Stimulated activated CD8-positive, alpha-beta memory T cell treated with anti-CD3 and anti-CD28 coated beads, Interleukin-4, amount 100 ng/mL, for 24 hours (primary cell): Measurements from ENCODE around the gene SLC2A13.

Experiments
- DNase-seq: peaks from one replicate; pipeline ENCODE4 v3.0.0-alpha.2; 2020; ENCODE audit warnings: low read depth

SLC2A13 gene

DNA sequence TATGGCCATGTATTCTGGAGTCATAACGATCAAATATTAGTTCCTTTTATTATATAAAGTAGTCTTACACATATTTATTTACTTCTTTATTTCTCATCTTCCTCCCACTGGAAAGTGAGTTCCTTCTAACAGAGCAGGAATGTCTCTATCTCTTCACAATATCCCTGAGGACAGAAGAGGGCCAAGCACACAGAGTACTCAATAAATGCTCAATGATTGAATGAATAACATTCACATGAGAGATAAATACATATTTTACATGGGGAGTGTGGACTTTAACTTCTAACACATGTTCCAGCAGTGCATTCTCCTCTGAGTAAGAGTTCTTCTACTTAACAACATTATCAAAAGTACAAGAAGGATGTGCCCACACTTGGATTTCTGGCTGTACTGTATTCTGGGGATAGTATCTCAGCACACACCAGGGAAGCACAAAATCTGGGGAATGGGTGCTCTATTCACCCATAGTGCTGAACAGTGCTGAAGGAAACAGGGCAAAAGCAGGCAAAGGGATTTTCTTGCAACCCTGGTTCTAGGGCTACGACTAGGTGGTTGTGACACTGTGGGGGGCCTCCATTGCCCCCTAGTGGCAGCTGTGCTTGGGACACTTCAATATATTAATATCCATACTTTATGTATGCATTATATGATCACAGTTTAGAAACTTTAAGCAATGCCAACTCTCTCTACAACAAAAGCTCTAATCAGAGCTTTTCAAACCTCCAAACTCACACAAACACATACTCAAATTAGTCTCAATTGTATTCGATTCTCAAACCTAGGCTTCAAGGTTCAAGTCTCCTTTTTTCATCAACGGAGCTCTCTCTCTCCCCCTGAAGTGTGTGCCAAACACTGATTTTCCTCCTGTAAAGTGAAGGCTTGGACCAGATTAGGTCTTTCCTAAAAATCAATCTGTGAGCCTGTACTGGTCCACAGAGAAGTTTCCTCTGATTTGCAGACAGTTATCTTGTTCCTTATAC is 115.5 kb downstream of the SLC2A13 start:
- DNase-seq: peak; percentile 50

DNA sequence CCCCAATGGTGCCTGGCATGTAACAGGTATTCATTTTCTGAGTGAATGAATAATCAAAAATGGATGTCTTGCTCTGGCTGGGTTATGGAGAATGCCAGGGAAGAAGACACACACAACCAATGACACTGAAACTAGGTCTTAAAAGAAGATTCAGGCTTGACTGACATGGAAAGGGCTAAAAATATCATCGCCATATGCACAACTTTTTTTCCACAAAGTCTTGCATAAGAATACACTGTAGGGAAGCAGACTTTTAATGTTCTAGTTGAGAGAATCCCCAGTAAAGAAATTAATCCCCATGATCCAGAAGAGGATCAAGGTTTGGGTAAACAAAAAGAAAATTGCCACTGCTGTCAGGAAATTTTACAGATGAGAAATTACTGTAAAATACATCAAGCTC is 116.4 kb downstream of the SLC2A13 start:
- DNase-seq: no peak

DNA sequence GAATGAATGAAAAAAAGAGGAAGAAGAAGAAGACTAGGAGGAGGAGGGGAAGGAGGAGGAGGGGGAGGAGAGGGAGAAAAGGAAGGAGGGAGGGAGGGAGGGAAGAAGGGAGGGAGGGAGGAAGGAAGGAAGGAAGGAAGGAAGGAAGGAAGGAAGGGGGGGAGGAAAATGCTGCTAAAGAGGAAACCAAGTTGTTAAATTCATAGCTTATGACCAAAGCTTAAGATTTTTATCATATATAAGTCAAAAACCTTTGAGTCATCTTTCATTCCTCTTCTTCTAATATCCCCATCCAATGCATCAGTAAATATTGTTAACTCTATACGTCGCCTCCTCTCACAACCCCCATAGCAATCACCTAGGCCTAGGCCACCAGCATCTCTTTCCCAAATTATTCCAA is 117.3 kb downstream of the SLC2A13 start:
- no peak for DNase-seq

DNA sequence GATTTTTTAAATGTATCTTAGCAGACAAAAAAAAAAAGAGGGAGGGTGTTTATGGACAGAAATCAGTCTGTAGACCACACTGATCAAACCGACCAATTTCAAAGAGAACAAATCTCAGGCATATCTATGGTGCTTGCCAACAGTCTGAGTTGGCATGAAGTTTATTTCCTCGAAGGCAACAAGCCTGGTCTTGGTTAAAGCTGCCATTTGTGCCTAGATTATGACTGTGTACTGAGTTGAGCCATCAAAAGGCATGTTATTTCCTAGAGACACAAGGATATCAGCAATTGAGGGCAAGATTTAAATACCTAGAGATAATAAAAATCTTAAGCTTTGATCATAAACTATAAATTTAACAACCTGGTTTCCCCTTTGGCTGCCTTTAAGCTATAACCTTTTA is 119.2 kb downstream of the SLC2A13 start:
- DNase-seq: no peak

DNA sequence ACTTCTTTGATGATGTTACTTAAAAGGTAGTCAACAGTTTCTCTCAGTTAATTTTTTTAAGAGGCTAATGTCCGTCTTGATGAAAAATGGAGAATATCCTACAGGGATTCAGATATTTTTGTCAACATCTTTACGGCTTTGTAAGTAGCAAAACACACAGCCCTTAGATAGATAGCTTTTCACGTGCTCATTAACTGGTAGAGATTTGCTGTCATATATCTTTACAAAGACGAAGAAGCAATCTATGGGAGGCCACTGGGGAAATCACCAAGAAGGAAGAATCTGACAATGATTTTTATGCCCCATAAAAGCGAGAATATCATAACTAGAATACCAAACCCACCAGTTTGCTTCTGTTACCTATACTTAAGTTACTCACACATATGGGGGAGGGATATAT is 121.2 kb downstream of the SLC2A13 start:
- DNase-seq: no peak

DNA sequence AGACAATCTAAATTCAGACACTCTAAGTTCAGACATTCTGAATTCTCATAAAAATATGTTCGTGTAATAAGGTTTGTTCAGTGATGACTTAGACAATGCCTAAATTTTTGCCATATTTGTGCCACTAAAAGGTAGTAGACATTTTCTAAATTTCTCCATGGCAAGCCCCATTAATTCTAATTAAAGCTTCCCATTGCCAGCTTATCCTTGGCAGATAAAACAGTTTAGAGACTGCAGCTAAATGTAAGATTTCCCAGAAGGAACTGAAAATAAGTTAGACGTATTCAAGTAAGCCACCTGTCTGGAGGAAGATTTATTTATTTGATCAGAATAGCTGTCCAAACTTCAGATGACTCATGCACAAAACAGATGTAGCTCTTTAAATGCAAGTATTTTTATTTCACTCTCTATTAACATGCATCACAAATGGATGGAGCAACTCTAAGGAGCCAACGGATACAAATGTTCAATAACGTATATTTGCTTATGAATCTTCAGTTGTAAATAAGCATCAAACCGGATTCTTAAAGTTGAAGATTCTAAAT is 130.4 kb downstream of the SLC2A13 start:
- no peak for DNase-seq

DNA sequence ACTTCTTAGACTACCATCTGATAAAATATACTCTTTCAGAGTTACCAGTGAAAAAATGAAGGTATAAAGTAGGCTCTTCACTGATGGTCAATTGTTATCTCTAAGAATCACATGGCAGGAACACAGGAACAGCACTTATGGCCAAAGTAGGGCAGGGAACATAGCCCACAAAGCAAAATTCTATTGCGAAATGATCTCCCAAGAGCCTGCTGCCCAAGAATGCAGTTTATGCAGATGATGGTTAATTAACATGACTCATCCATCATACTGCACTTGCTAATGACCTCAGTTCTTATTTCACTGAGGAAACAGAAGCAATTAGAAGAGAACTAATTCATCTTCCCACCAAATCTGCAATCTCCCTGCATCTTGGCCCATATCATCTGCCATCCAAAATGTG is 133.8 kb downstream of the SLC2A13 start:
- DNase-seq: no peak

DNA sequence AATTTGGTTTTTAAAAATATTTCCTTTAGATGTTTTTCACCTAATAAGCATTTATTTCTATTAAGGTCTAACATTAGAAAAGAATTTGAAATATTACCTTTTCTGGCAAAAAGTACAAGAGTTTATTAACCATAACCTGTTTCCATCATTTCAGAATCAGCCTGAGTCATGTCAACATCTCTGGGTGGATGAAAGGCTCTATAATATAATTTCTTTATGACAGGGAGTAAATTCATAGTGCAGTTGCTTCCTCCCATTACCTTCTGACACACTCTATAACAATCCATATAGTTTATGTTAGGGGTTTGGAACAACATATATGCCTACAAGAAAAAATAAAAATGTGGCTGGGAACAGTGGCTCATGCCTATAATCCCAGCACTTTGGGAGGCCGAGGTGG is 134.5 kb downstream of the SLC2A13 start:
- DNase-seq: no peak

DNA sequence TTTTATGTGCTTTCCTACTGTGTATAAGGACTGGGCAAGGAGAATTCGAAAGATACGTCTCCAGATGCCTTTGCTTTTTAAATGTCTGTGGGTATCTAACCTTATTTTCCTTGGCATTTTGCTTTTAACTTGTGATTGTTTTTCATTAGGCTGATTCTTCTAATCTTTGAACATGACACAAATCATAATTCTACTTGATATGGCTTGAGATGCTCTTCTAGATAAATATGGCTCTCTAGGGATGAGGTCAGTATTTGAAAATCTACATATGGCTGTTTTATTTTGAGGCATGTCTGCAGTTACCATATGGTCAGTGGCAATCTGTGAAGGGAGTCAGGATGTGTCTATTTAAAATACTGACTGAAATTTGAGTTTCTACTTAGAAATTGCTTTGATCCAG is 139.2 kb downstream of the SLC2A13 start:
- no peak for DNase-seq

DNA sequence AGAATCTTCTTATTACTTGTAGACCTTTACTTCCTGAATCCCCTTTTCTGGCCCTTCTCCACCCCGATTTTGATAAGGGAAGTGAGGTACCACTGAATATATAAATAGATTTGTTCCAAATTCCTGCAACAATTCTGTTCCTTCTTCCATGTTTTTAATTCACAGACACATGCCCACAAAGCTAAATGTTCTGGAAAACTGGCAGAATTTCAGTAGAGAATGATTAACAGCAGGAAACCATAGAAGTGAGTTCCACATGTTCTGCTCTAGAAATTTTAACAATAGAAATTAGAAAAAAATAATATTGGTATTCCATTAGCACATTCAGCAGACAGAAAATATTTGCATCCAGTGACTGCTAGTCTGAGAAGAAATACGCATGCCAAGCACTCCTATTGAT is 139.6 kb downstream of the SLC2A13 start:
- no peak for DNase-seq

DNA sequence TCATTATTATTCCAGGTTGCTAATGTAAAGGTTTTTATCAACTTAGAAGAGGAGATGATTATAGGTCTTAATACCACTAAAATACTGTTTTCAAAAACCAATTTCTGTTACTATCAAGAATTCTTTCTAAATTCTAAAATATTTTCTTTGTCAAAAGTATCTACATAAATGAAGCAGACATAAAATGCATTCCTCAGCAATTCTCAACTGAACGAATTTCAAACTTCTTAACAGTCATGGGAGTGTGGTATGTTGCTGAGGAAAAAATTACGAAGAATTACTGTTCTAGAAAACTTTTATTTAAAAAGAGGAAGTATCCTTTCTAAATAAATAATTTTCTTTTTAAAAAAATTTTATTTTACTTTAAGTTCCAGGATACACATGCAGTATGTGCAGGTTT is 146.4 kb downstream of the SLC2A13 start:
- no peak for DNase-seq

DNA sequence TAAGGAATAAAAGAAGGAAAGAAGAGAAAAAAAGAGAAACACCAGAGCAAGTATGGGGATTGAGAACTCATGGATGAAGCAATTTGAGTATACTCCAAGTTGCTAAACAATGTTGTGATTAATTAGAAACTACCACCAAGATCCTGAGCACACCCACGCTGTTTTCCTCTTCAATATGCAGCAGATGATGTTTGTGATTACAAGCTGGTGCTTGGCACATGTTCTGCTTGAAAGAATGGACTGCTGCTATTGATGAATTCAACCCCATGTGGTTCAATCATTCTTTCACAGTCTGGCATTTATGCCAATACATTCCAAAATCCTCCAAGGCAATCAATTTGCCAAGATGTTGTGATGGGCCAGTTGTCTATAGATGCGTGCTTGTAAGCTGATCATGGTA is 146.8 kb downstream of the SLC2A13 start:
- DNase-seq: no peak

DNA sequence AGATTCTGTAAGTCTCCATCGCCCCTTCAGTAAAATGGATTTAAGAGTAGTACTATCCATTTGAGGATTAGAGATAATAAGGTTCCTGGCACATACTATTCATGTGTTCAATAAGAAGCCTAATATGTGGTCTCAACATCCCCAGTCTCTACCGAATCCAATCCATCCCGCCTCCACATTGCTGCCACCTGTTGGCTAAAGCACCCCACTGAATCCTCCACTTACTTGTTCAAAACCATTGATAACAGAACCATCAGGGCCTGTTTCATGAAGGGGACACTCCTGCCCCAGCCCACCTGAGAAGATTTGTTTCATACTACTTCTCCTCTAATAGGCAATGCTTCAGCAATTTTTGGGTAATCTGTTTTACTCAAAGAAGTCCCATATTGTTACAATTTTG is 147.5 kb downstream of the SLC2A13 start:
- no peak for DNase-seq

DNA sequence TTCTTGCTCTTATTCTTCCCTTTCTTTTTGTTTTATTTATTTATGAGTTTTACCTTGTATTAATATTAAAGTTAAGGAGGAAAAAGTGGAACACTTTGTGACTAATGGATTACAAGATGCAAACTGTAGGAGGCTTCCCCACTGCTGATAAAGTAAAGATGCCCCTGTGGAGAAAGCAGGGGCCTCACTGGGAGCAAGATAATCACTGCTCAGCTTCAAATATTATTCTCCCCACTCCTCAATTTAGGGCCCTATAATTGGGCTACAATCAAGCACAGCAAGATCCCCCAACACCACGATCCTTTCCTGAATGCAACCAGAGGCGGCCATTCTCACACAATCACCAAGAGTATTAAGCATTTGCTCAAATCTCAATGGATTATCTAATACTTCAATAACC is 149.2 kb downstream of the SLC2A13 start:
- DNase-seq: no peak

DNA sequence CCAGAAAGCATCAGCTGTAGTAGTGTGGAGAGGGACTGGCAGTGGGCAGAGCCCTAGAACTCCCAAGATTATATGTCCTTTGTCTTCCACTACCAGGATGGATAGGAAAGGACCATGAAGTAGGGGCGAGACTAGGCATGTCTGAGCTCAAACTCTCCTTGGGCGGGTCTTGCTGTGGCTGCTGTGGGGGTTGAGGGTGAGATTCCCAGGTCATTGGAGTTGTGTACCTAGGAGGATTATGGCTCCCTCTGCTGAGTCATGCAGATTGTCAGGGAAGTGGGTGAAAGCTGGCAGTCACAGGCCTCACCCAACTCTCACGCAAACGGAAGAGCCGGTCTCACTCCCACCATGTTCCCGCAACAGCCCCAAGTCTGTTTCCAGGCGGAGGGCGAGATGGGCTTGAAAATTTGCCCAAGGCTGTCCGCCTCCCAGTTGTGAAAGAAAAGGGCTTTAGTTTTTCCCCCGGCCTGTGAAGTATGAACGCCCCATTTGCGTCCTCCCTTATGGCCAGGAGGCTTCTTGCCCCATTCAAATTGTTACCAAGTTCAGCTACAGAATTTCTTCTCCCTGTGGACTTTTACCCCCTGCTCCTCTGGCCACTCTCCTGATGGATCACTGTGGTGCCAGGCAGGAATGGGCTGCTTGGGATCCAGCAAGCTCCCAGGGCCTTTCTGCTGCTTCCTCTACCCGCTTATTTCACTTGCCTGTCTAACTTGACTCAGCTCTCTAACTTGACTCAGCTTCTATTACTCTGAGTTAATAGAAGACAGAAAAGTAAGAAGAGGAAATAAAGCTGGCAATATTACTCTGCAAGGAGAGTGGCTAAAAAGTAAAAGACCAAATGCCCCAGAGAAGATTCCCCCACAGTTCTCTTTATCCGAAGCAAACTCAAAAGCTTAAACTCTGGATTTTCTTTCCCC is 159.3 kb downstream of the SLC2A13 start:
- DNase-seq: no peak

DNA sequence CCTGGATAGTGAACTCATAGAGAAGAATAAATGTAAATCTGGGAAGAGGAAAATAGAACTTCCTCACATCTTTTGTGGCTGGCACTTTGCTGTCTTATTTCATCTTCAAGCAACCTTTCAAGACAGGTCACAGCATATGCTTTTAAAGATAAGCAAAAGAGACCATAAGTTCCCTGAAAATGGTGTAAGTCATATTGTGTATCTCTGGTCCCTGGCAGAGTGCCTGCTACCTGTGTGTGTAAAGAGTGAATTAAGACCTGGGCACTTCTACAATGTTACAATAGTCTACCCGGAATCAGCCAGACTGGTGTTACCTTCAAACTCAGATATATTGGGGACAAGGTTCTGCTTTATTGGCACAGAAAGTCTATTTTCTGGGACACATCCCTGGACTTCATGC is 168.8 kb downstream of the SLC2A13 start:
- no peak for DNase-seq

DNA sequence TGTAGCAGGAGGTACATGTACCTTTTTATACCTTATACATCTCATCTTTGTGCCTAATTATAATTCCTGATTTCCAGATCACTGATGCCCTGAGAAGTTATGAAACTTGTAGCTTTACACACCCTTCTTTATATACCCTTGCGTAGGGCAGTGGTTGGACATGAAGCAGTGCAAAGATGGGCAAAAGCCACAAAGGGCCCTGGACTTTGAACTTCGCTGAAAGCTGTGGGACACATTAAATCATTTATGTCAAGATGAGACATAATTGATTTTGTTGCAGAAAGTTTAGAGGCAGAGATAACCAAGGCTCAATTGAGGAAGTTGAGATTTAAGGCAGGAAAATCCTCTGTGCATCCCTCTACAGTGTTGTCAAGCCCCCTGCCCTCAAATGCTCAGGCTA is 170.0 kb downstream of the SLC2A13 start:
- DNase-seq: no peak

DNA sequence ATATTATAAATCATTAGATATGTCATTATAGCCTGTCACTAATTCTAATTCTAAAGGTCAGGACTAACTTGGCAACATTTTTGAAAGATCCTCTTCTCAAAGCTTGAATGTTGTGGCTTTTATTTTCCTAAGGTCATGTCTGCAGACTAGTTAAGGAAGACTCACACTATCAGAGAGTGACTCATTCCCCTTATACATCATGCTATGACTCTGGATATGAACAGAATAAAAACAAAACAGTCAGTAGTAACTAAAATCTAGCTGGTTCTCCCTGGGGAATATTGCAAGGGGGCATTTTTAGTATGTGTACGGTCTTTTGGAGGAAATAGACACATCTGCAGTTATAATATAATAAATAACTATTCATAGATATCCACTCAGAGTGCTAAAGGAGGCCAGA is 170.6 kb downstream of the SLC2A13 start:
- no peak for DNase-seq

DNA sequence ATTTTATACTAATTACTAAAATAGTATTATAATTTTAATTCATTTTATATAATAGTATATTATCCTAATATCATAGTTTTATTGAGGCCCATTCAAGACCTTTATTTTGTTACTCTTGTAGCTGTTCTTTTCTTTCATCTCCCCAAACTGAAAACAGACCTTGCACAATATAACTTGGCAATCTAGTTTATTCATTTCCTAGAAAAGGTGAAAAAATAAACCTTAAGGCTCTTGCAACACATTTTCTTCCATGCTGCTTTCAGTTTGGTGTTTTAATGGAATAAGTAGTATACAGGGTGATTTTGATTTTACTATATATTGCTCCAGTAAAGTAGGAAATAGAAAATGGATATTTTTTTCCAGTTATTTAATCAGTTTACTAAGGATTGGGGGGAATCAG is 174.0 kb downstream of the SLC2A13 start:
- DNase-seq: no peak

DNA sequence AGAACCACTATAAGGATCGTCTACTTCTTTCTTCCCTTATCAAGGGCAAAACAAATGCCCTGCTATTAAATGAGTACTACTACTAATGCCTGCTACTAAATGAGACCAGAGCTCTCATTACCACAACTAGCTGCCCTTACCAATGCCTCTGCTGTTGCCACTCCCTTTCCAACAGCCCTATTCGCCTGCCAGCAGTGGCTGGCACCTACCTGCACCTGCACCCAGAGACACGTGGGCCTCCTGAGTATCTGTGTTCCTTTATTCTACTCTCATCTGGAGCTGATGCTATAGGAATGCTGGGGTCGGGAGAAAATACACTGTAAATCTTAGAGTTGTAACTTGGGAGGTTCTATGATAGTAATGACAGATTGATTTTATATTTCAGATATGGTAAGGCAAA is 174.7 kb downstream of the SLC2A13 start:
- no peak for DNase-seq

DNA sequence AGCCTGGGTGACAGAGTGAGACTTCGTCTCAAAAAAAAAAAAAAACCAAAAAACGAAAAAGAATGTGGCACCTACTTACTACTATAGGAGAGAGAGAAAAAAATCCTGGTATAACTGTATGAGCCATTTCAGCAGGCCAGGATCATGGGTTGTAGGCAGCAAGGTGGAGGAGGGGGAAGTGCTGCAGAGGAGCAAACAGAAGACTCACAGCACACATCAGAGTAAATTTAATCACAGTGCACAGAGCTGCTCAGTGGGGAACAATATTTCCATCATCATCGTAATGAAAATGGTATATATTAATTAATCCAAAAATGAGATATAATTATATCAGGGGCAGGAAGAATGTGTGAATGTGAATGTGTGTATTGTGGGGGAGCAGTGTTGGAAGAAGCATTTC is 175.8 kb downstream of the SLC2A13 start:
- DNase-seq: no peak

DNA sequence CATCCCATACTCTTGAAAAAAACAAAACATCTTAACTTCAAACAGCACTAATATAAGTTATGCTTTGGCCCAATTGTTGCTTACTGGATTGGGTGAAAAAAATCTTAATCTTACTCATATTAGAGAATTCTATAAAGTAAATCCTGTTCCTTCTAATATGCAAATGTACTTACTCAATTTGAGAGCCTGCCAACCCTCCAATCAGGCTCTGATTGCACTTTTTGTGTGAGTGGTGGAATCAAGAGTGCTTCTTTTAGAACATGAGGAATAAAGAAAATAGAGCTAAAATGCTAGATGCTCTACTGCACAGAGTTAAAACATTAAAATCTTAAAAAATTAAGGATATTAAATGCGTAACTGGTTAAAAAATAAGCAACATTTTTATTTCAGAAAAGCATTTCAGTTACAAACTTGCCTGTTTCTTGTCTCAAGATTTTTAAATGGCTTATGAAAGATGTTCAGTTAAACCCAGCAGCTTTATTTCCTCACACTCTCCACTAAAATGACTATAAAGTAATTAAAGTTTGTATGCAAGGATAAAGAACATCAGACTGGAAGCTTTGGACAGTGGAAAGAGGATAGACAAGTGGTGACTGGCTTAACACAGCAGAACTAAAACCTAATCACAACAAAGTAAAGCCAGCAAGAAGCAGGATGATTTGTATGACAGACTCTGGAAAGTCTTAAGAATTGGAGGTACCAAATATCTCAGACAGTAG is 177.5 kb downstream of the SLC2A13 start:
- no peak for DNase-seq
